Lung (tissue), 12 donors: ENCODE data around the gene PIP5K1B. TPM values are rescaled to one million over a fixed set of nuclear protein-coding genes. Genes with fewer than 3 reads are reported as not detected.
"Not testable (repeated sequence)": the region's sequence is repeated elsewhere in the genome, so short reads cannot be mapped to it uniquely, and the experiment has no call there.

Source experiments
- ATAC-seq: fragments of 200-7000 bp; cut with Tn5 transposase; one replicate; pipeline ENCODE4 v1.9.1; 2020; ENCODE audit warnings: moderate number of reproducible peaks; ENCODE audit not compliant: insufficient read depth, low FRiP score
- DNase-seq, 3 donors: peaks; one replicate each; pipeline ENCODE4 v3.0.0-alpha.2; 2013 to 2017
- H3K27ac ChIP-seq, 2 donors: one replicate each; pipeline ENCODE4 v1.5.1; 2013; ENCODE audit warnings: mild to moderate bottlenecking in 2 of 2, moderate library complexity in 2 of 2, control low read depth in 1 of 2, inconsistent platforms in 1 of 2, low read depth in 1 of 2, low read length in 1 of 2
- H3K27me3 ChIP-seq, 3 donors: one replicate each; pipeline ENCODE4 v1.5.1; 2013; ENCODE audit warnings: low read length in 2 of 3; ENCODE audit not compliant: control insufficient read depth in 3 of 3, insufficient read depth in 3 of 3
- H3K36me3 ChIP-seq, 4 donors: one replicate each; pipeline ENCODE4 v1.5.1; 2013; ENCODE audit warnings: low read length in 4 of 4, mild to moderate bottlenecking in 1 of 4, moderate library complexity in 1 of 4; ENCODE audit not compliant: control insufficient read depth in 4 of 4, insufficient read depth in 4 of 4
- H3K4me1 ChIP-seq, 5 donors: one replicate each; pipeline ENCODE4 v1.5.1; 2013; ENCODE audit warnings: low read length in 5 of 5, mild to moderate bottlenecking in 2 of 5, moderate library complexity in 1 of 5; ENCODE audit not compliant: control insufficient read depth in 5 of 5, insufficient read depth in 5 of 5
- H3K4me3 ChIP-seq: one replicate; pipeline ENCODE4 v1.5.1; 2013; ENCODE audit warnings: mild to moderate bottlenecking, control low read depth, moderate library complexity
- H3K9ac ChIP-seq, 2 donors: one replicate each; pipeline ENCODE4 v1.5.1; 2013; ENCODE audit warnings: low read length in 2 of 2, control low read depth in 1 of 2; ENCODE audit not compliant: insufficient read depth in 1 of 2
- H3K9me3 ChIP-seq, 4 donors: one replicate each; pipeline ENCODE4 v1.5.1; 2013; ENCODE audit warnings: low read length in 3 of 4, mild to moderate bottlenecking in 1 of 4, moderate library complexity in 1 of 4; ENCODE audit not compliant: control insufficient read depth in 4 of 4, insufficient read depth in 3 of 4
- CTCF ChIP-seq: IDR thresholded peaks from 2 replicates; pipeline ENCODE4 v1.5.1; 2012; ENCODE audit warnings: mild to moderate bottlenecking; ENCODE audit errors: control extremely low read depth, extremely low read depth
- WGBS, 2 donors: extraction: QIAGEN DNeasy Blood & Tissue Kit; methylation state at CpG; one replicate each; pipeline ENCODE4 v1.1.7; 2013; 5-methylcytosine and 5-hydroxymethylcytosine counted together
- polyA plus RNA-seq, 2 donors: library from polyadenylated mRNA; stranded (reverse); fragments of 200-250 nt; gene quantifications; one replicate each; pipeline ENCODE4 v1.2.1, GENCODE V29; 2013
- total RNA-seq, 2 donors: library from RNA; depleted of rRNA in 1 of 2; stranded (reverse); fragments of >200 nt in 1 of 2; gene quantifications; one replicate each; pipeline ENCODE4 v1.2.1, GENCODE V29; 2014 to 2021
- donor health status: control.
- donor health status: control.
- donor health status: Bipolar disorder and iron deficiency.
- donor health status: healthy.
- donor health status: DM: yes; HTN: yes; CAD: no.

Gene PIP5K1B
- total and polyA plus RNA-seq, 4 donors: 6.6 to 28.2 (median 15.6) TPM

DNA sequence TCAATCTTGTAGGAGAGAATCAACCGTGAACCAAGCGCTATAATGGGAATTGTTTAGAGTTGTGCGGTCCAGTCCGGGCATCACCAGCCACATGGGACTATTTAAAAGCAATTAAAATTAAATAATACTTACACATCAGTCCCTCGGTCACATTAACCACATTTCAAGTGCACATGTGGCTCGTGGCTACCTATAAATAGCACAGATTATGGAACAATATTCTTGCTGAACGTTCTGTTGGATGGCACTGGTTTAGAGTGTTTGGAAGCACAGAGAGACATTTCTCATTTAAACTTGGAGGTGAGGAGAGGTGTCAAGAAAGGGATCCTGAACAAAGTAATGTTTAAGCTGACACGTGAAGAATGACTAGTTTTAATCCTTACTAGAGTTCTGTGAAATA, 12.5 kb upstream of the PIP5K1B start:
- no peaks in the 10 kb centered on the region for H3K9me3 ChIP-seq

DNA sequence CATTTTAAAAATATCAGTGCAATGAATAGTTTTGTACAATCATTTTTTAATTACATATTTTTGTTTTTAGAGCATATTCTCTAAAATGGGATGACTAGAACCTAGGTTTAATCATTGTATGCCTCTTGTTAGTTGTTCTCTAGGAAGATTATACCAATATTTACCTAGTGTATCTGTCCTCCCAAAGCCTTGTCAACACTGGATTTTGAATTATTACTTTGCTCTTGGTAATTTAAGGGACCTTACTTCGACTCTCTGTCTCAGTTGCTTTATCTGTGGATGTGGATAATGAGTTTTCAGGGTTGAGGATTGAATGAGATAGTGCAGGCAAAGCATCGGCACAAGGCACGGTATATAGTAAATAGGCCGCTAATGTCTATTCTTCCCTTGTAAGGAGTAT, 10.9 kb upstream of the PIP5K1B start:
- H3K9ac ChIP-seq: no peak overlapping the region
- no peaks in the 10 kb centered on the region for H3K27me3 ChIP-seq
- no peak overlapping the region for H3K27ac ChIP-seq
- H3K36me3 ChIP-seq: no peaks in the 10 kb centered on the region
- no peak for TF ChIP-seq CTCF
- ATAC-seq: no peak
- no peaks in the 10 kb centered on the region for H3K9me3 ChIP-seq
- 87 to 90% methylated on average over 4 of the region's 4 CpGs for WGBS, 2 donors
- H3K4me3 ChIP-seq: no peak overlapping the region
- no peak for DNase-seq
- peaks cover 0 to 3% (median 0%) of the 10 kb centered on the region in 5 donors for H3K4me1 ChIP-seq

More for the DNA sequence above, 12.5 kb upstream of the PIP5K1B start:
- Histone ChIP-seq H3K9ac (no peak overlapping the region), H3K27me3 (no peaks in the 10 kb centered on the region), H3K36me3 (no peaks in the 10 kb centered on the region), H3K4me1 (peaks cover 0 to 3% (median 0%) of the 10 kb centered on the region in 5 donors), H3K27ac (no peak overlapping the region), H3K4me3 (no peak overlapping the region)
- 67 to 78% methylated on average over 8 of the region's 8 CpGs for WGBS, 2 donors
- ATAC-seq: no peak
- DNase-seq: no peak
- no peak for TF ChIP-seq CTCF

DNA sequence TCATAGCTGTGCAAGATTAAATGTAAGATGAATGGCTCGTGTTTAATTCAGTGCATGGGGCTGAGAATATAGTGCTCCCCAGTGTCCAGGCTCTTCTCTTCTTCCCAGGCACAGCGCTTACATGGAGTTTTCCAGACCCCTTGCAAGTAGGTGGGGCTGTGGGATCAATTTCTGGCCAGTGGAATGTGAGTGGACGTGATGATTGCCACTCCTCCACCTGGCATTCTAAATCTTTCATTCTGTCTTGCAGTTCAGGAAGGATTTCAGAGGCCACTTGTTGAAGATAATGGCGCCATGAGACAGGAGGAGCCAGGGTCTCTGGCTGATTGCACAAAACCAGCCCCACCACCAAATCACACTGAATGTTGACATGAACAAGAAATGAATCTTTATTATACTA, 7.2 kb upstream of the PIP5K1B start:
- H3K36me3 ChIP-seq: no peaks in the 10 kb centered on the region
- no peak for ATAC-seq
- H3K4me1 ChIP-seq: no peaks in the 10 kb centered on the region
- DNase-seq: no peak
- no peak overlapping the region for H3K9ac ChIP-seq
- no peaks in the 10 kb centered on the region for H3K9me3 ChIP-seq
- no peak overlapping the region for H3K4me3 ChIP-seq
- TF ChIP-seq CTCF: no peak
- H3K27me3 ChIP-seq: peaks cover 0 to 4% (median 2%) of the 10 kb centered on the region in 3 donors
- no peak overlapping the region for H3K27ac ChIP-seq
- WGBS, 2 donors: 80 to 87% methylated on average over 4 of the region's 4 CpGs

- Histone ChIP-seq H3K36me3 (no peaks in the 10 kb centered on the region), H3K27ac (no peak overlapping the region), H3K9ac (no peak overlapping the region), H3K9me3 (no peaks in the 10 kb centered on the region), H3K27me3 (peaks cover 0 to 14% (median 13%) of the 10 kb centered on the region in 3 donors), H3K4me1 (no peaks in the 10 kb centered on the region), H3K4me3 (no peak overlapping the region)
- no peak for DNase-seq
- no peak for TF ChIP-seq CTCF
- no peak for ATAC-seq
- 40 to 74% methylated on average over 6 of the region's 6 CpGs for WGBS, 2 donors
Observed at GRCh38 chr9:68698943-68699509, 6.0 kb upstream of the PIP5K1B start.

GRCh38 chr9:68699625-68700024, 5.4 kb upstream of the PIP5K1B start:
- ATAC-seq: not testable (repeated sequence)

More at GRCh38 chr9:68699625-68700024, 5.4 kb upstream of the PIP5K1B start:
- not testable (repeated sequence) for H3K27ac ChIP-seq, H3K4me3 ChIP-seq, H3K4me1 ChIP-seq, DNase-seq, H3K9me3 ChIP-seq, H3K9ac ChIP-seq, H3K36me3 ChIP-seq
- H3K27me3 ChIP-seq: peaks cover 0 to 19% (median 19%) of the 10 kb centered on the region in 3 donors
- 91 to 97% methylated on average over 2 of the region's 2 CpGs for WGBS, 2 donors
